HEK293 (cell line): Measurements from ENCODE around the gene BMP2K.

ENCODE experiments used
- CTCF ChIA-PET: fragments of 350-600 bp; formaldehyde crosslinking; extraction: SDS; loops from one replicate; lab custom pipeline; 2021; ENCODE audit warnings: antibody characterized with exemption; lab: Yijun Ruan, JAX
- POLR2A ChIA-PET: fragments of 300-600 bp; formaldehyde crosslinking; extraction: SDS; loops from one replicate; lab custom pipeline; 2020; ENCODE audit warnings: antibody characterized with exemption, inconsistent platforms; lab: Yijun Ruan, JAX
- H3K27ac ChIP-seq: fragments of 200-500 bp; sonication (Bioruptor generic); 2 replicates; pipeline ENCODE4 v1.5.1; 2014; ENCODE audit warnings: low read depth, low read length, control low read depth, inconsistent platforms; ENCODE audit errors: extremely low read depth
- H3K36me3 ChIP-seq, 2 experiments: fragments of 200-500 bp in 1 of 2; sonication (Bioruptor generic) in 1 of 2; 1 replicate in 1 of 2; 2 replicates in 1 of 2; pipeline ENCODE4 v1.5.1; 2014 to 2017; ENCODE audit warnings: inconsistent platforms in 2 of 2, low read length in 2 of 2; ENCODE audit not compliant: control insufficient read depth in 2 of 2, insufficient read depth in 1 of 2
- H3K4me1 ChIP-seq: fragments of 200-500 bp; sonication (Bioruptor generic); 2 replicates; pipeline ENCODE4 v1.5.1; 2014; ENCODE audit warnings: mild to moderate bottlenecking, low read length, inconsistent platforms; ENCODE audit not compliant: control insufficient read depth, insufficient read depth
- H3K4me3 ChIP-seq: 2 replicates; pipeline ENCODE4 v1.5.1; 2011; ENCODE audit warnings: low read depth, mild to moderate bottlenecking, control low read depth, low read length, moderate library complexity
- H3K9me3 ChIP-seq: fragments of 200-500 bp; sonication (Bioruptor generic); 2 replicates; pipeline ENCODE4 v1.5.1; 2014; ENCODE audit warnings: low read depth, low read length, inconsistent platforms; ENCODE audit not compliant: control insufficient read depth, insufficient read depth
- GFI1B ChIP-seq: fragments of 450-650 bp; formaldehyde crosslinking; IDR thresholded peaks from 2 replicates; pipeline ENCODE4 v1.5.1; 2016; ENCODE audit warnings: missing biosample characterization, missing genetic modification characterization
- GLI2 ChIP-seq: fragments of 450-650 bp; formaldehyde crosslinking; IDR thresholded peaks from 2 replicates; pipeline ENCODE4; 2017; ENCODE audit warnings: missing biosample characterization, missing genetic modification characterization, low read depth, borderline replicate concordance
- RBAK ChIP-seq: fragments of 450-650 bp; formaldehyde crosslinking; IDR thresholded peaks from 2 replicates; pipeline ENCODE4 v1.5.1; 2016; ENCODE audit warnings: missing biosample characterization, missing genetic modification characterization
- ZBTB20 ChIP-seq: fragments of 450-650 bp; formaldehyde crosslinking; IDR thresholded peaks from 2 replicates; pipeline ENCODE4 v1.5.1; 2016; ENCODE audit warnings: missing biosample characterization, missing genetic modification characterization
- ZBTB48 ChIP-seq: fragments of 450-650 bp; formaldehyde crosslinking; IDR thresholded peaks from 2 replicates; pipeline ENCODE4 v1.5.1; 2016; ENCODE audit warnings: missing biosample characterization, missing genetic modification characterization
- ZNF121 ChIP-seq: fragments of 450-650 bp; formaldehyde crosslinking; IDR thresholded peaks from 2 replicates; pipeline ENCODE4 v1.5.1; 2016; ENCODE audit warnings: missing biosample characterization, missing genetic modification characterization
- ZNF140 ChIP-seq: fragments of 450-650 bp; formaldehyde crosslinking; IDR thresholded peaks from 2 replicates; pipeline ENCODE4 v1.5.1; 2016; ENCODE audit warnings: missing biosample characterization, missing genetic modification characterization
- ZNF274 ChIP-seq, 2 experiments: fragments of 200-500 bp in 1 of 2; fragments of 450-650 bp in 1 of 2; sonication (Bioruptor generic) in 1 of 2; formaldehyde crosslinking in 1 of 2; IDR thresholded peaks; 2 replicates each; pipeline versions ENCODE4 v1.5.1 to v1.6.1; 2014 to 2016; ENCODE audit warnings: borderline replicate concordance in 1 of 2, inconsistent platforms in 1 of 2, low read length in 1 of 2, missing biosample characterization in 1 of 2, missing genetic modification characterization in 1 of 2
- ZNF302 ChIP-seq: fragments of 450-650 bp; formaldehyde crosslinking; IDR thresholded peaks from 2 replicates; pipeline ENCODE4 v1.5.1; 2016; ENCODE audit warnings: missing biosample characterization, missing genetic modification characterization, low read depth
- ZNF341 ChIP-seq: fragments of 450-650 bp; formaldehyde crosslinking; IDR thresholded peaks from 2 replicates; pipeline ENCODE4; 2016; ENCODE audit warnings: low read depth, missing biosample characterization, missing genetic modification characterization
- ZNF416 ChIP-seq: fragments of 450-650 bp; formaldehyde crosslinking; IDR thresholded peaks from 2 replicates; pipeline ENCODE4 v1.5.1; 2016; ENCODE audit warnings: missing biosample characterization, missing genetic modification characterization
- ZNF555 ChIP-seq: fragments of 450-650 bp; formaldehyde crosslinking; conservative IDR thresholded peaks from 2 replicates; pipeline ENCODE4 v1.5.1; 2017; ENCODE audit warnings: missing biosample characterization, mild to moderate bottlenecking, missing genetic modification characterization, inconsistent platforms
- ZNF558 ChIP-seq: fragments of 450-650 bp; formaldehyde crosslinking; IDR thresholded peaks from 2 replicates; pipeline ENCODE4 v1.5.1; 2016; ENCODE audit warnings: missing biosample characterization, missing genetic modification characterization
- ZNF560 ChIP-seq: fragments of 450-650 bp; formaldehyde crosslinking; IDR thresholded peaks from 2 replicates; pipeline ENCODE4 v1.5.1; 2017; ENCODE audit warnings: missing biosample characterization, missing genetic modification characterization, borderline replicate concordance
- ZNF585B ChIP-seq: fragments of 450-650 bp; formaldehyde crosslinking; IDR thresholded peaks from 2 replicates; pipeline ENCODE4 v1.5.1; 2016; ENCODE audit warnings: missing biosample characterization, missing genetic modification characterization
- ZNF600 ChIP-seq: fragments of 450-650 bp; formaldehyde crosslinking; IDR thresholded peaks from 2 replicates; pipeline ENCODE4 v1.5.1; 2016; ENCODE audit warnings: missing biosample characterization, missing genetic modification characterization
- ZNF629 ChIP-seq: fragments of 450-650 bp; formaldehyde crosslinking; IDR thresholded peaks from 2 replicates; pipeline ENCODE4 v1.5.1; 2017; ENCODE audit warnings: missing biosample characterization, missing genetic modification characterization
- ZNF645 ChIP-seq: fragments of 450-650 bp; formaldehyde crosslinking; IDR thresholded peaks from 2 replicates; pipeline ENCODE4; 2016; ENCODE audit warnings: missing biosample characterization, missing genetic modification characterization
- ZNF701 ChIP-seq: fragments of 450-650 bp; formaldehyde crosslinking; IDR thresholded peaks from 2 replicates; pipeline ENCODE4 v1.5.1; 2016; ENCODE audit warnings: missing biosample characterization, missing genetic modification characterization
- ZNF76 ChIP-seq: fragments of 450-650 bp; formaldehyde crosslinking; IDR thresholded peaks from 2 replicates; pipeline ENCODE4; 2016; ENCODE audit warnings: low read depth, missing biosample characterization, missing genetic modification characterization, borderline replicate concordance
- ZNF776 ChIP-seq: fragments of 450-650 bp; formaldehyde crosslinking; IDR thresholded peaks from 2 replicates; pipeline ENCODE4 v1.5.0; 2017; ENCODE audit warnings: missing biosample characterization, missing genetic modification characterization, borderline replicate concordance
- ZNF791 ChIP-seq: fragments of 450-650 bp; formaldehyde crosslinking; IDR thresholded peaks from 2 replicates; pipeline ENCODE4 v1.5.1; 2016; ENCODE audit warnings: missing biosample characterization, missing genetic modification characterization
- ZNF843 ChIP-seq: fragments of 450-650 bp; formaldehyde crosslinking; IDR thresholded peaks from 2 replicates; pipeline ENCODE4 v1.5.1; 2016; ENCODE audit warnings: missing biosample characterization, missing genetic modification characterization
- TF ChIP-seq, protein P1 (sequence below): fragments of 450-650 bp; formaldehyde crosslinking; IDR thresholded peaks from 2 replicates; pipeline ENCODE4 v1.5.1; 2016; ENCODE audit warnings: missing biosample characterization, missing genetic modification characterization
- TF ChIP-seq, protein P2 (sequence below): fragments of 450-650 bp; formaldehyde crosslinking; IDR thresholded peaks from 2 replicates; pipeline ENCODE4 v1.5.1; 2016; ENCODE audit warnings: missing biosample characterization, missing genetic modification characterization
- TF ChIP-seq, protein P3 (sequence below): fragments of 450-650 bp; formaldehyde crosslinking; IDR thresholded peaks from 2 replicates; pipeline ENCODE4 v1.5.1; 2016; ENCODE audit warnings: missing biosample characterization, missing genetic modification characterization, low read depth
- TF ChIP-seq, protein P4 (sequence below): fragments of 450-650 bp; formaldehyde crosslinking; IDR thresholded peaks from 2 replicates; pipeline ENCODE4 v1.5.1; 2016; ENCODE audit warnings: missing biosample characterization, missing genetic modification characterization
- TF ChIP-seq, protein P5 (sequence below): fragments of 450-650 bp; formaldehyde crosslinking; IDR thresholded peaks from 2 replicates; pipeline ENCODE4 v1.5.1; 2016; ENCODE audit warnings: missing biosample characterization, missing genetic modification characterization

BMP2K gene

DNA sequence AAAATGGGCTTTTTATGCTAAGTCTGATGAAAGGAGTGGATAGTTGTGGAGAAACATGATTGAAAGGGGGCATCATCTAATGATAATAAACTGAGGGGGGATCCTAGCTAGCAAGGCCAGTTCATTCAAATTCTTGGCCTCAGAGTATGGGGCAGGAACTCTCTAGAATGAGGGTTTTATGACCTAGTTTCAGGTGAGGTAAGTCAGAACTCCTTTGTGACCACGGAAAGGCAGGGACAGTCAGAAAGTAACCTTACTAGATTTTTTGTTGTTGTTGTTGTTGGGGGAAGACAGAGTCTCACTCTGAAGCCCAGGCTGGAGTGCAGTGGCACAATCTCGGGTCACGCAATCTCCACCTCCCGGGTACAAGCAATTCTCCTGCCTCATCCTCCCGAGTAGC, 164.6 kb downstream of the BMP2K start (continued):
- TF ChIP-seq, protein P1, sequence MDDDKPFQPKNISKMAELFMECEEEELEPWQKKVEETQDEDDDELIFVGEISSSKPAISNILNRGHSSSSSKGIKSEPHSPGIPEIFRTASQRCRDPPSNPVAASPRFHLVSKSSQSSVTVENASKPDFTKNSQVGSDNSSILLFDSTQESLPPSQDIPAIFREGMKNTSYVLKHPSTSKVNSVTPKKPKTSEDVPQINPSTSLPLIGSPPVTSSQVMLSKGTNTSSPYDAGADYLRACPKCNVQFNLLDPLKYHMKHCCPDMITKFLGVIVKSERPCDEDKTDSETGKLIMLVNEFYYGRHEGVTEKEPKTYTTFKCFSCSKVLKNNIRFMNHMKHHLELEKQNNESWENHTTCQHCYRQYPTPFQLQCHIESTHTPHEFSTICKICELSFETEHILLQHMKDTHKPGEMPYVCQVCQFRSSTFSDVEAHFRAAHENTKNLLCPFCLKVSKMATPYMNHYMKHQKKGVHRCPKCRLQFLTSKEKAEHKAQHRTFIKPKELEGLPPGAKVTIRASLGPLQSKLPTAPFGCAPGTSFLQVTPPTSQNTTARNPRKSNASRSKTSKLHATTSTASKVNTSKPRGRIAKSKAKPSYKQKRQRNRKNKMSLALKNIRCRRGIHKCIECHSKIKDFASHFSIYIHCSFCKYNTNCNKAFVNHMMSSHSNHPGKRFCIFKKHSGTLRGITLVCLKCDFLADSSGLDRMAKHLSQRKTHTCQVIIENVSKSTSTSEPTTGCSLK (tag by site-specific recombination) = no peak
- TF ChIP-seq, protein P2, sequence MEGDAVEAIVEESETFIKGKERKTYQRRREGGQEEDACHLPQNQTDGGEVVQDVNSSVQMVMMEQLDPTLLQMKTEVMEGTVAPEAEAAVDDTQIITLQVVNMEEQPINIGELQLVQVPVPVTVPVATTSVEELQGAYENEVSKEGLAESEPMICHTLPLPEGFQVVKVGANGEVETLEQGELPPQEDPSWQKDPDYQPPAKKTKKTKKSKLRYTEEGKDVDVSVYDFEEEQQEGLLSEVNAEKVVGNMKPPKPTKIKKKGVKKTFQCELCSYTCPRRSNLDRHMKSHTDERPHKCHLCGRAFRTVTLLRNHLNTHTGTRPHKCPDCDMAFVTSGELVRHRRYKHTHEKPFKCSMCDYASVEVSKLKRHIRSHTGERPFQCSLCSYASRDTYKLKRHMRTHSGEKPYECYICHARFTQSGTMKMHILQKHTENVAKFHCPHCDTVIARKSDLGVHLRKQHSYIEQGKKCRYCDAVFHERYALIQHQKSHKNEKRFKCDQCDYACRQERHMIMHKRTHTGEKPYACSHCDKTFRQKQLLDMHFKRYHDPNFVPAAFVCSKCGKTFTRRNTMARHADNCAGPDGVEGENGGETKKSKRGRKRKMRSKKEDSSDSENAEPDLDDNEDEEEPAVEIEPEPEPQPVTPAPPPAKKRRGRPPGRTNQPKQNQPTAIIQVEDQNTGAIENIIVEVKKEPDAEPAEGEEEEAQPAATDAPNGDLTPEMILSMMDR = no peak
- TF ChIP-seq ZNF555 = no peak
- TF ChIP-seq ZNF558 = no peak
- no peak for TF ChIP-seq ZNF76 (tag by site-specific recombination)
- TF ChIP-seq ZNF585B = no peak
- TF ChIP-seq ZNF302 = no peak
- no peak for TF ChIP-seq ZNF121 (tag by site-specific recombination)
- no peak for TF ChIP-seq ZNF791 (tag by site-specific recombination)

GRCh38 chr4:78944381-78944780, 168.2 kb downstream of the BMP2K start:
- Histone ChIP-seq H3K9me3 (no peaks in the 10 kb centered on the region), H3K4me1 (no peaks in the 10 kb centered on the region), H3K36me3 (no peaks in the 10 kb centered on the region), H3K27ac (no peak overlapping the region)
- POLR2A ChIA-PET = no interaction called here
- no peak for TF ChIP-seq ZNF776
- TF ChIP-seq ZNF701 = no peak
- TF ChIP-seq ZNF341 (tag by site-specific recombination) = no peak
- TF ChIP-seq GLI2 = no peak
- TF ChIP-seq, protein P3, sequence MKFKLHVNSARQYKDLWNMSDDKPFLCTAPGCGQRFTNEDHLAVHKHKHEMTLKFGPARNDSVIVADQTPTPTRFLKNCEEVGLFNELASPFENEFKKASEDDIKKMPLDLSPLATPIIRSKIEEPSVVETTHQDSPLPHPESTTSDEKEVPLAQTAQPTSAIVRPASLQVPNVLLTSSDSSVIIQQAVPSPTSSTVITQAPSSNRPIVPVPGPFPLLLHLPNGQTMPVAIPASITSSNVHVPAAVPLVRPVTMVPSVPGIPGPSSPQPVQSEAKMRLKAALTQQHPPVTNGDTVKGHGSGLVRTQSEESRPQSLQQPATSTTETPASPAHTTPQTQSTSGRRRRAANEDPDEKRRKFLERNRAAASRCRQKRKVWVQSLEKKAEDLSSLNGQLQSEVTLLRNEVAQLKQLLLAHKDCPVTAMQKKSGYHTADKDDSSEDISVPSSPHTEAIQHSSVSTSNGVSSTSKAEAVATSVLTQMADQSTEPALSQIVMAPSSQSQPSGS (tag by site-specific recombination) = no peak
- TF ChIP-seq RBAK (tag by site-specific recombination) = no peak
- TF ChIP-seq ZNF629 = no peak
- TF ChIP-seq ZNF791 (tag by site-specific recombination) = no peak
- TF ChIP-seq, protein P4, sequence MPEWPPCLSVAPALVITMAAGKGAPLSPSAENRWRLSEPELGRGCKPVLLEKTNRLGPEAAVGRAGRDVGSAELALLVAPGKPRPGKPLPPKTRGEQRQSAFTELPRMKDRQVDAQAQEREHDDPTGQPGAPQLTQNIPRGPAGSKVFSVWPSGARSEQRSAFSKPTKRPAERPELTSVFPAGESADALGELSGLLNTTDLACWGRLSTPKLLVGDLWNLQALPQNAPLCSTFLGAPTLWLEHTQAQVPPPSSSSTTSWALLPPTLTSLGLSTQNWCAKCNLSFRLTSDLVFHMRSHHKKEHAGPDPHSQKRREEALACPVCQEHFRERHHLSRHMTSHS (tag by site-specific recombination) = no peak
- TF ChIP-seq ZNF843 (tag by site-specific recombination) = no peak
- TF ChIP-seq ZNF274 (IDR thresholded peaks at IDR 0.05; ENCODE audit: low read length) = no peak
- TF ChIP-seq ZNF274 (tag by site-specific recombination; IDR thresholded peaks at IDR 0.05; ENCODE audit: borderline replicate concordance) = no peak
- TF ChIP-seq ZNF416 (tag by site-specific recombination) = no peak
- no peak for TF ChIP-seq ZNF560 (tag by site-specific recombination)
- no peak for TF ChIP-seq ZBTB20
- no peak for TF ChIP-seq GFI1B (tag by site-specific recombination)
- TF ChIP-seq ZBTB48 (tag by site-specific recombination) = no peak
- TF ChIP-seq, protein P5, sequence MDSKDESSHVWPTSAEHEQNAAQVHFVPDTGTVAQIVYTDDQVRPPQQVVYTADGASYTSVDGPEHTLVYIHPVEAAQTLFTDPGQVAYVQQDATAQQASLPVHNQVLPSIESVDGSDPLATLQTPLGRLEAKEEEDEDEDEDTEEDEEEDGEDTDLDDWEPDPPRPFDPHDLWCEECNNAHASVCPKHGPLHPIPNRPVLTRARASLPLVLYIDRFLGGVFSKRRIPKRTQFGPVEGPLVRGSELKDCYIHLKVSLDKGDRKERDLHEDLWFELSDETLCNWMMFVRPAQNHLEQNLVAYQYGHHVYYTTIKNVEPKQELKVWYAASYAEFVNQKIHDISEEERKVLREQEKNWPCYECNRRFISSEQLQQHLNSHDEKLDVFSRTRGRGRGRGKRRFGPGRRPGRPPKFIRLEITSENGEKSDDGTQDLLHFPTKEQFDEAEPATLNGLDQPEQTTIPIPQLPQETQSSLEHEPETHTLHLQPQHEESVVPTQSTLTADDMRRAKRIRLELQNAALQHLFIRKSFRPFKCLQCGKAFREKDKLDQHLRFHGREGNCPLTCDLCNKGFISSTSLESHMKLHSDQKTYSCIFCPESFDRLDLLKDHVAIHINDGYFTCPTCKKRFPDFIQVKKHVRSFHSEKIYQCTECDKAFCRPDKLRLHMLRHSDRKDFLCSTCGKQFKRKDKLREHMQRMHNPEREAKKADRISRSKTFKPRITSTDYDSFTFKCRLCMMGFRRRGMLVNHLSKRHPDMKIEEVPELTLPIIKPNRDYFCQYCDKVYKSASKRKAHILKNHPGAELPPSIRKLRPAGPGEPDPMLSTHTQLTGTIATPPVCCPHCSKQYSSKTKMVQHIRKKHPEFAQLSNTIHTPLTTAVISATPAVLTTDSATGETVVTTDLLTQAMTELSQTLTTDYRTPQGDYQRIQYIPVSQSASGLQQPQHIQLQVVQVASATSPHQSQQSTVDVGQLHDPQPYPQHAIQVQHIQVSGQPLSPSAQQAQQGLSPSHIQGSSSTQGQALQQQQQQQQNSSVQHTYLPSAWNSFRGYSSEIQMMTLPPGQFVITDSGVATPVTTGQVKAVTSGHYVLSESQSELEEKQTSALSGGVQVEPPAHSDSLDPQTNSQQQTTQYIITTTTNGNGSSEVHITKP (tag by site-specific recombination) = no peak
- no peak for TF ChIP-seq ZNF600 (tag by site-specific recombination)
- no peak for TF ChIP-seq ZNF140 (tag by site-specific recombination)
- TF ChIP-seq ZNF645 (tag by site-specific recombination) = no peak
- TF ChIP-seq, all 188 proteins: peak for 0
- CTCF ChIA-PET = no interaction called here
- no peak overlapping the region for H3K4me3 ChIP-seq
